ENCODE measurements around the gene FBXW7. TPM values are rescaled to one million over a fixed set of nuclear protein-coding genes. Genes with fewer than 3 reads are reported as not detected.
A peak's percentile ranks its signal among the peaks of the same experiment; 100 is the strongest.

Gene FBXW7
- total RNA-seq, 3 donors from 2014 or later (not counting 1 experiment from before 2014, with no cell fraction given): 172 to 202 (median 175) TPM

- Histone ChIP-seq H3K36me3 (ENCODE audit: control insufficient read depth, insufficient read depth, low read length) (peaks cover 2% of the 10 kb centered on the region), H3K4me1 (ENCODE audit: control insufficient read depth, insufficient read depth, low read length) (peaks cover under 1% of the 10 kb centered on the region), H3K4me3 (ENCODE audit: low read length) (no peak overlapping the region), H3K27ac (ENCODE audit: low read length) (no peak overlapping the region), H3K27me3 (ENCODE audit: control insufficient read depth, insufficient read depth, low read length) (no peaks in the 10 kb centered on the region), H3K9me3 (ENCODE audit: control insufficient read depth, insufficient read depth, low read length) (no peaks in the 10 kb centered on the region)
- Mint-ChIP-seq H3K27ac (no peak overlapping the region), H3K9me3 (no peaks in the 10 kb centered on the region), H3K36me3 (no peaks in the 10 kb centered on the region), H3K27me3 (ENCODE audit: low read depth in 2 of 2) (no peaks in the 10 kb centered on the region), H3K4me3 (no peak overlapping the region), H3K4me1 (peaks cover 41 to 43% of the 10 kb centered on the region in 2 donors)
- intact Hi-C loops (cut with micrococcal nuclease): no loop called here
- TF ChIP-seq CTCF (IDR thresholded peaks at IDR 0.05): no peak
- 96% methylated on average over 7 of the region's 8 CpGs for WGBS (ENCODE audit: insufficient coverage)
- DNase-seq (no peak), ATAC-seq (no peak)
These were observed 19.7 kb downstream of the FBXW7 start for GRCh38 chr4:152516156-152516555.

- intact Hi-C loops (cut with micrococcal nuclease): no loop called here
- WGBS (ENCODE audit: insufficient coverage): 79% methylated on average over 2 of the region's 2 CpGs
- no peaks in the 10 kb centered on the region for H3K9me3 ChIP-seq (ENCODE audit: control insufficient read depth, insufficient read depth, low read length)
- H3K9me3 Mint-ChIP-seq: no peaks in the 10 kb centered on the region
- no peaks in the 10 kb centered on the region for H3K36me3 Mint-ChIP-seq
- no peak overlapping the region for H3K27ac ChIP-seq (ENCODE audit: low read length)
- no peaks in the 10 kb centered on the region for H3K27me3 Mint-ChIP-seq (ENCODE audit: low read depth in 2 of 2)
- peaks cover 2% of the 10 kb centered on the region for H3K36me3 ChIP-seq (ENCODE audit: control insufficient read depth, insufficient read depth, low read length)
- H3K27ac Mint-ChIP-seq: no peak overlapping the region
- H3K4me1 Mint-ChIP-seq: peaks cover 40 to 43% of the 10 kb centered on the region in 2 donors
- no peak overlapping the region for H3K4me3 Mint-ChIP-seq
- H3K4me3 ChIP-seq (ENCODE audit: low read length): no peak overlapping the region
- no peak for TF ChIP-seq CTCF (IDR thresholded peaks at IDR 0.05)
- ATAC-seq (no peak), DNase-seq (no peak)
- H3K4me1 ChIP-seq (ENCODE audit: control insufficient read depth, insufficient read depth, low read length): peaks cover 6% of the 10 kb centered on the region
- H3K27me3 ChIP-seq (ENCODE audit: control insufficient read depth, insufficient read depth, low read length): no peaks in the 10 kb centered on the region
These were observed 20.2 kb downstream of the FBXW7 start for GRCh38 chr4:152515678-152516077.

- no peak overlapping the region for H3K4me3 Mint-ChIP-seq
- peaks cover 6% of the 10 kb centered on the region for H3K4me1 ChIP-seq (ENCODE audit: control insufficient read depth, insufficient read depth, low read length)
- no peaks in the 10 kb centered on the region for H3K9me3 Mint-ChIP-seq
- no peak for TF ChIP-seq CTCF (IDR thresholded peaks at IDR 0.05)
- no peaks in the 10 kb centered on the region for H3K27me3 Mint-ChIP-seq (ENCODE audit: low read depth in 2 of 2)
- DNase-seq (no peak), ATAC-seq (no peak)
- no peak overlapping the region for H3K4me3 ChIP-seq (ENCODE audit: low read length)
- no peaks in the 10 kb centered on the region for H3K27me3 ChIP-seq (ENCODE audit: control insufficient read depth, insufficient read depth, low read length)
- no peaks in the 10 kb centered on the region for H3K36me3 ChIP-seq (ENCODE audit: control insufficient read depth, insufficient read depth, low read length)
- no peaks in the 10 kb centered on the region for H3K36me3 Mint-ChIP-seq
- H3K4me1 Mint-ChIP-seq: peaks cover 41 to 44% of the 10 kb centered on the region in 2 donors
- intact Hi-C loops (cut with micrococcal nuclease): no loop called here
- no peaks in the 10 kb centered on the region for H3K9me3 ChIP-seq (ENCODE audit: control insufficient read depth, insufficient read depth, low read length)
- peak overlapping the region in 1 of 2 donors; percentile 35 for H3K27ac Mint-ChIP-seq
- no peak overlapping the region for H3K27ac ChIP-seq (ENCODE audit: low read length)
These were observed 21.5 kb downstream of the FBXW7 start for GRCh38 chr4:152514356-152514755.

- no peaks in the 10 kb centered on the region for H3K9me3 ChIP-seq (ENCODE audit: control insufficient read depth, insufficient read depth, low read length)
- H3K36me3 ChIP-seq (ENCODE audit: control insufficient read depth, insufficient read depth, low read length): no peaks in the 10 kb centered on the region
- Mint-ChIP-seq H3K9me3 (no peaks in the 10 kb centered on the region), H3K27me3 (ENCODE audit: low read depth in 2 of 2) (no peaks in the 10 kb centered on the region), H3K4me1 (peaks cover 47 to 50% of the 10 kb centered on the region in 2 donors), H3K36me3 (no peaks in the 10 kb centered on the region), H3K4me3 (no peak overlapping the region), H3K27ac (no peak overlapping the region)
- no peak for TF ChIP-seq CTCF (IDR thresholded peaks at IDR 0.05)
- DNase-seq: no peak
- H3K4me3 ChIP-seq (ENCODE audit: low read length): no peak overlapping the region
- intact Hi-C loops (cut with micrococcal nuclease): no loop called here
- no peak overlapping the region for H3K27ac ChIP-seq (ENCODE audit: low read length)
- H3K27me3 ChIP-seq (ENCODE audit: control insufficient read depth, insufficient read depth, low read length): no peaks in the 10 kb centered on the region
- WGBS (ENCODE audit: insufficient coverage): 84% methylated on average over 4 of the region's 7 CpGs
- H3K4me1 ChIP-seq (ENCODE audit: control insufficient read depth, insufficient read depth, low read length): peaks cover 6% of the 10 kb centered on the region
- ATAC-seq: no peak
These were observed 22.8 kb downstream of the FBXW7 start for GRCh38 chr4:152513078-152513477.
